HCT116 (cell line): Measurements from ENCODE around the gene PHACTR1. TPM values are rescaled to one million over a fixed set of nuclear protein-coding genes. Genes with fewer than 3 reads are reported as not detected.

Experiments used
- ATAC-seq: fragments of 200-7000 bp; cut with Tn5 transposase; 2 replicates; pipeline ENCODE4 v1.9.1; 2020; ENCODE audit warnings: mild to moderate bottlenecking, moderate library complexity
- BruUV-seq: library from RNA; stranded (reverse); fragments of 400-500 nt; replicated peaks from 2 replicates; lab custom pipeline; 2021; lab: Mats Ljungman, UMichigan
- CTCF ChIA-PET: fragments of 300-600 bp; sonication (Branson Sonifier 250); formaldehyde crosslinking; loops from one replicate; lab custom pipeline; 2021; ENCODE audit warnings: antibody characterized with exemption; lab: Charles Lee
- POLR2A ChIA-PET: fragments of 300-600, 350-600 bp; sonication (Branson Sonifier 250); formaldehyde crosslinking; loops from one replicate; lab custom pipeline; 2021; ENCODE audit warnings: antibody characterized with exemption; lab: Charles Lee
- RAD21 ChIA-PET, 2 experiments: fragments of 300-600 bp; sonication (Branson Sonifier 250); formaldehyde crosslinking; loops; one replicate each; lab custom pipeline; 2023; ENCODE audit warnings: low total read pairs in 2 of 2; ENCODE audit not compliant: uncharacterized antibody in 2 of 2, unreplicated experiment in 2 of 2, low non-redundant PET in 1 of 2; lab: Charles Lee
- DNase-seq: peaks from one replicate; pipeline ENCODE4 v3.0.0-alpha.2; 2010; ENCODE audit warnings: low read depth, low spot score
- H2AFZ ChIP-seq: fragments of 200-600 bp; shearing (Covaris generic), sonication (generic); 2 replicates; pipeline ENCODE4 v1.6.1; 2017; ENCODE audit warnings: low read depth, mixed run types, mixed read lengths, antibody characterized with exemption, low read length; ENCODE audit not compliant: poor library complexity, severe bottlenecking
- H3K27ac ChIP-seq: 2 replicates; pipeline ENCODE4 v1.5.1; 2012; ENCODE audit warnings: low read depth, low read length
- H3K27me3 ChIP-seq: fragments of 200-600 bp; sonication (generic); 2 replicates; pipeline ENCODE4 v1.6.1; 2016; ENCODE audit warnings: mixed run types, low read length, mixed read lengths; ENCODE audit not compliant: insufficient read depth
- H3K36me3 ChIP-seq, 2 experiments: fragments of 200-500 bp in 1 of 2; fragments of 200-600 bp in 1 of 2; sonication (Bioruptor generic) in 1 of 2; sonication (generic) in 1 of 2; 2 replicates each; pipeline versions ENCODE4 v1.5.1 to v1.6.1; 2014 to 2016; ENCODE audit warnings: low read length in 2 of 2, inconsistent platforms in 1 of 2, mixed read lengths in 1 of 2, mixed run types in 1 of 2; ENCODE audit not compliant: insufficient read depth in 2 of 2, control insufficient read depth in 1 of 2
- H3K4me1 ChIP-seq, 2 experiments: fragments of 200-600 bp in 1 of 2; sonication (generic) in 1 of 2; 2 replicates each; pipeline versions ENCODE4 v1.5.1 to v1.6.1; 2012 to 2017; ENCODE audit warnings: low read length in 2 of 2, inconsistent platforms in 1 of 2, mild to moderate bottlenecking in 1 of 2, mixed read lengths in 1 of 2, mixed run types in 1 of 2, moderate library complexity in 1 of 2; ENCODE audit not compliant: insufficient read depth in 2 of 2, control insufficient read depth in 1 of 2
- H3K4me2 ChIP-seq: fragments of 200-600 bp; sonication (generic); 2 replicates; pipeline ENCODE4 v1.6.1; 2017; ENCODE audit warnings: mixed run types, low read length, mixed read lengths
- H3K4me3 ChIP-seq, 2 experiments: fragments of 200-600 bp in 1 of 2; sonication (generic) in 1 of 2; replicated peaks in 1 of 2; 2 replicates each; pipeline ENCODE4 v1.5.1; 2011 to 2016; ENCODE audit warnings: low read length in 2 of 2, control low read depth in 1 of 2, low read depth in 1 of 2, mild to moderate bottlenecking in 1 of 2, mixed read lengths in 1 of 2, mixed run types in 1 of 2
- H3K79me2 ChIP-seq: fragments of 200-600 bp; sonication (generic); 2 replicates; pipeline ENCODE4 v1.6.1; 2017; ENCODE audit warnings: mild to moderate bottlenecking, mixed run types, low read length, moderate library complexity, mixed read lengths; ENCODE audit not compliant: insufficient read depth
- H3K9ac ChIP-seq: fragments of 200-600 bp; sonication (generic); 2 replicates; pipeline ENCODE4 v1.6.1; 2016; ENCODE audit warnings: low read length, mixed read lengths
- H3K9me2 ChIP-seq: fragments of 200-600 bp; sonication (generic), shearing (Covaris generic); 2 replicates; pipeline ENCODE4 v1.6.1; 2017; ENCODE audit warnings: mixed run types, mild to moderate bottlenecking, moderate library complexity; ENCODE audit not compliant: insufficient read depth
- H3K9me3 ChIP-seq, 2 experiments: fragments of 200-500 bp in 1 of 2; fragments of 200-600 bp in 1 of 2; sonication (Bioruptor generic) in 1 of 2; sonication (generic) in 1 of 2; 2 replicates each; pipeline ENCODE4 v1.6.1; 2014 to 2017; ENCODE audit warnings: low read length in 2 of 2, mixed read lengths in 2 of 2, inconsistent platforms in 1 of 2, low read depth in 1 of 2, mild to moderate bottlenecking in 1 of 2, mixed run types in 1 of 2, moderate library complexity in 1 of 2; ENCODE audit not compliant: control insufficient read depth in 1 of 2, insufficient read depth in 1 of 2
- H4K20me1 ChIP-seq: fragments of 200-600 bp; sonication (generic), shearing (Covaris generic); 2 replicates; pipeline ENCODE4 v1.6.1; 2017; ENCODE audit warnings: mixed run types, mild to moderate bottlenecking, moderate library complexity; ENCODE audit not compliant: insufficient read depth
- ATF3 ChIP-seq: IDR thresholded peaks from 2 replicates; pipeline ENCODE4 v1.6.1; 2012
- CTCF ChIP-seq, 3 experiments: fragments of 200-600 bp in 1 of 3; sonication (generic) in 1 of 3; IDR thresholded peaks in 2 of 3; conservative IDR thresholded peaks in 1 of 3; 2 replicates each; pipeline ENCODE4 v1.5.1; 2012 to 2017; ENCODE audit warnings: low read depth in 2 of 3, low read length in 2 of 3, antibody characterized with exemption in 1 of 3, borderline replicate concordance in 1 of 3, control low read depth in 1 of 3, mild to moderate bottlenecking in 1 of 3, mixed read lengths in 1 of 3, mixed run types in 1 of 3, moderate library complexity in 1 of 3; ENCODE audit not compliant: insufficient read depth in 1 of 3
- EZH2 ChIP-seq: fragments of 200-600 bp; sonication (generic); IDR thresholded peaks from 2 replicates; pipeline ENCODE4 v1.6.1; 2017; ENCODE audit warnings: antibody characterized with exemption, mixed run types
- SIN3A ChIP-seq: IDR thresholded peaks from 2 replicates; pipeline ENCODE4 v1.6.1; 2012; ENCODE audit warnings: low read depth
- SP1 ChIP-seq: IDR thresholded peaks from 2 replicates; pipeline ENCODE4 v1.6.1; 2012; ENCODE audit warnings: low read depth
- TCF7L2 ChIP-seq: IDR thresholded peaks from 2 replicates; pipeline ENCODE4 v1.7.0; 2011; ENCODE audit warnings: borderline replicate concordance, inconsistent platforms; ENCODE audit not compliant: insufficient read depth, insufficient read length; ENCODE audit errors: extremely low read depth
- ZNF274 ChIP-seq: fragments of 200-500 bp; sonication (Bioruptor generic); IDR thresholded peaks from 2 replicates; pipeline ENCODE4 v1.6.1; 2014; ENCODE audit warnings: mild to moderate bottlenecking, low read depth, low read length, inconsistent platforms
- intact Hi-C: fragments of 100-400 bp; cut with micrococcal nuclease; formaldehyde crosslinking; loops from 2 replicates; pipeline ENCODE4 v1.10.0; 2022
- total RNA-seq: library from RNA; stranded (reverse); gene quantifications from one replicate; pipeline ENCODE4 v1.2.1, GENCODE V29; 2021; ENCODE audit not compliant: unreplicated experiment

PHACTR1 gene
- total RNA-seq, 1 experiment from 2014 or later, result 0.17 TPM

GRCh38 chr6:13267142-13267651 lies 550.6 kb downstream of the PHACTR1 start:
- BruUV-seq, result no TSS peak
- TF ChIP-seq EZH2 (no peak), SIN3A (no peak), SP1 (no peak), ZNF274 (no peak), CTCF (IDR thresholded peaks at IDR 0.05 in 2 of 3, conservative IDR thresholded peaks at IDR 0.05 in 1 of 3; ENCODE audit: borderline replicate concordance in 1 of 3, insufficient read depth in 1 of 3, low read depth in 2 of 3, low read length in 2 of 3) (no peak), TCF7L2 (no peak), ATF3 (no peak)
- ATAC-seq, result no peak
- Histone ChIP-seq H4K20me1 (no peaks in the 10 kb centered on the region), H3K4me3 (no peak overlapping the region), H3K27me3 (no peaks in the 10 kb centered on the region), H3K9me2 (no peaks in the 10 kb centered on the region), H3K4me2 (no peak overlapping the region), H3K9me3 (no peaks in the 10 kb centered on the region), H3K4me1 (no peaks in the 10 kb centered on the region), H2AFZ (no peak overlapping the region), H3K27ac (no peak overlapping the region), H3K79me2 (no peaks in the 10 kb centered on the region), H3K9ac (no peak overlapping the region), H3K36me3 (no peaks in the 10 kb centered on the region)
- DNase-seq, result no peak
- intact Hi-C loops, result no loop called here
- POLR2A ChIA-PET, result no interaction called here
- CTCF ChIA-PET, result no interaction called here
- RAD21 ChIA-PET, result no interaction called here
